ENCODE results near the gene CYREN. TPM values are rescaled to one million over a fixed set of nuclear protein-coding genes. Genes with fewer than 3 reads are reported as not detected.

Gene CYREN
- total and polyA plus RNA-seq, 9 of the 15 experiments (the other 6 are each of a cell fraction or from before 2014, with no cell fraction given) = 13.9 to 108 (median 88.8) TPM

- peak in 1 of 2 experiments; percentile 47; a peak in 2 of 4 replicates for TF ChIP-seq SIN3A (IDR thresholded peaks at IDR 0.05; ENCODE audit: borderline replicate concordance in 2 of 2, control insufficient read depth in 1 of 2, low read depth in 2 of 2, low read length in 2 of 2)
- TF ChIP-seq, protein P1, sequence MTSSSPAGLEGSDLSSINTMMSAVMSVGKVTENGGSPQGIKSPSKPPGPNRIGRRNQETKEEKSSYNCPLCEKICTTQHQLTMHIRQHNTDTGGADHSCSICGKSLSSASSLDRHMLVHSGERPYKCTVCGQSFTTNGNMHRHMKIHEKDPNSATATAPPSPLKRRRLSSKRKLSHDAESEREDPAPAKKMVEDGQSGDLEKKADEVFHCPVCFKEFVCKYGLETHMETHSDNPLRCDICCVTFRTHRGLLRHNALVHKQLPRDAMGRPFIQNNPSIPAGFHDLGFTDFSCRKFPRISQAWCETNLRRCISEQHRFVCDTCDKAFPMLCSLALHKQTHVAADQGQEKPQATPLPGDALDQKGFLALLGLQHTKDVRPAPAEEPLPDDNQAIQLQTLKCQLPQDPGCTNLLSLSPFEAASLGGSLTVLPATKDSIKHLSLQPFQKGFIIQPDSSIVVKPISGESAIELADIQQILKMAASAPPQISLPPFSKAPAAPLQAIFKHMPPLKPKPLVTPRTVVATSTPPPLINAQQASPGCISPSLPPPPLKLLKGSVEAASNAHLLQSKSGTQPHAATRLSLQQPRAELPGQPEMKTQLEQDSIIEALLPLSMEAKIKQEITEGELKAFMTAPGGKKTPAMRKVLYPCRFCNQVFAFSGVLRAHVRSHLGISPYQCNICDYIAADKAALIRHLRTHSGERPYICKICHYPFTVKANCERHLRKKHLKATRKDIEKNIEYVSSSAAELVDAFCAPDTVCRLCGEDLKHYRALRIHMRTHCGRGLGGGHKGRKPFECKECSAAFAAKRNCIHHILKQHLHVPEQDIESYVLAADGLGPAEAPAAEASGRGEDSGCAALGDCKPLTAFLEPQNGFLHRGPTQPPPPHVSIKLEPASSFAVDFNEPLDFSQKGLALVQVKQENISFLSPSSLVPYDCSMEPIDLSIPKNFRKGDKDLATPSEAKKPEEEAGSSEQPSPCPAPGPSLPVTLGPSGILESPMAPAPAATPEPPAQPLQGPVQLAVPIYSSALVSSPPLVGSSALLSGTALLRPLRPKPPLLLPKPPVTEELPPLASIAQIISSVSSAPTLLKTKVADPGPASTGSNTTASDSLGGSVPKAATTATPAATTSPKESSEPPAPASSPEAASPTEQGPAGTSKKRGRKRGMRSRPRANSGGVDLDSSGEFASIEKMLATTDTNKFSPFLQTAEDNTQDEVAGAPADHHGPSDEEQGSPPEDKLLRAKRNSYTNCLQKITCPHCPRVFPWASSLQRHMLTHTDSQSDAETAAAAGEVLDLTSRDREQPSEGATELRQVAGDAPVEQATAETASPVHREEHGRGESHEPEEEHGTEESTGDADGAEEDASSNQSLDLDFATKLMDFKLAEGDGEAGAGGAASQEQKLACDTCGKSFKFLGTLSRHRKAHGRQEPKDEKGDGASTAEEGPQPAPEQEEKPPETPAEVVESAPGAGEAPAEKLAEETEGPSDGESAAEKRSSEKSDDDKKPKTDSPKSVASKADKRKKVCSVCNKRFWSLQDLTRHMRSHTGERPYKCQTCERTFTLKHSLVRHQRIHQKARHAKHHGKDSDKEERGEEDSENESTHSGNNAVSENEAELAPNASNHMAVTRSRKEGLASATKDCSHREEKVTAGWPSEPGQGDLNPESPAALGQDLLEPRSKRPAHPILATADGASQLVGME (CRISPR knock-in tag; IDR thresholded peaks at IDR 0.05) = peak; percentile 57
- TF ChIP-seq ZNF184 (CRISPR knock-in tag; IDR thresholded peaks at IDR 0.05) = no peak
- TF ChIP-seq PHTF2 (CRISPR knock-in tag; IDR thresholded peaks at IDR 0.05) = no peak
- TF ChIP-seq, protein P2, sequence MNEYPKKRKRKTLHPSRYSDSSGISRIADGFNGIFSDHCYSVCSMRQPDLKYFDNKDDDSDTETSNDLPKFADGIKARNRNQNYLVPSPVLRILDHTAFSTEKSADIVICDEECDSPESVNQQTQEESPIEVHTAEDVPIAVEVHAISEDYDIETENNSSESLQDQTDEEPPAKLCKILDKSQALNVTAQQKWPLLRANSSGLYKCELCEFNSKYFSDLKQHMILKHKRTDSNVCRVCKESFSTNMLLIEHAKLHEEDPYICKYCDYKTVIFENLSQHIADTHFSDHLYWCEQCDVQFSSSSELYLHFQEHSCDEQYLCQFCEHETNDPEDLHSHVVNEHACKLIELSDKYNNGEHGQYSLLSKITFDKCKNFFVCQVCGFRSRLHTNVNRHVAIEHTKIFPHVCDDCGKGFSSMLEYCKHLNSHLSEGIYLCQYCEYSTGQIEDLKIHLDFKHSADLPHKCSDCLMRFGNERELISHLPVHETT (CRISPR knock-in tag; conservative IDR thresholded peaks at IDR 0.05 in 1 of 2, IDR thresholded peaks at IDR 0.05 in 1 of 2) = 0 out of 4 replicates have a peak, but pooled peaks of 1 of the 2 experiments have one; percentile 16
- 0 out of 2 replicates have a peak, but pooled peaks have one; percentile 17 for TF ChIP-seq TRIM28 (IDR thresholded peaks at IDR 0.05)
- peak; percentile 57 for TF ChIP-seq ZBTB33 (CRISPR knock-in tag; IDR thresholded peaks at IDR 0.05)
- peak; percentile 85; the same call in 1 of the 2 replicates for TF ChIP-seq ZNF740 (CRISPR knock-in tag; IDR thresholded peaks at IDR 0.05)
- TF ChIP-seq ZNF740 (tag; IDR thresholded peaks at IDR 0.05) = no peak
- TF ChIP-seq MAZ (CRISPR knock-in tag; conservative IDR thresholded peaks at IDR 0.05 in 1 of 2, IDR thresholded peaks at IDR 0.05 in 1 of 2) = peak; percentile 74 to 80
- TF ChIP-seq, protein P3, sequence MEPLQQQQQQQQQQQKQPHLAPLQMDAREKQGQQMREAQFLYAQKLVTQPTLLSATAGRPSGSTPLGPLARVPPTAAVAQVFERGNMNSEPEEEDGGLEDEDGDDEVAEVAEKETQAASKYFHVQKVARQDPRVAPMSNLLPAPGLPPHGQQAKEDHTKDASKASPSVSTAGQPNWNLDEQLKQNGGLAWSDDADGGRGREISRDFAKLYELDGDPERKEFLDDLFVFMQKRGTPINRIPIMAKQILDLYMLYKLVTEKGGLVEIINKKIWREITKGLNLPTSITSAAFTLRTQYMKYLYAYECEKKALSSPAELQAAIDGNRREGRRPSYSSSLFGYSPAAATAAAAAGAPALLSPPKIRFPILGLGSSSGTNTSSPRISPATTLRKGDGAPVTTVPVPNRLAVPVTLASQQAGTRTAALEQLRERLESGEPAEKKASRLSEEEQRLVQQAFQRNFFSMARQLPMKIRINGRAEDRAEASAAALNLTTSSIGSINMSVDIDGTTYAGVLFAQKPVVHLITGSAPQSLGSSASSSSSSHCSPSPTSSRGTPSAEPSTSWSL (CRISPR knock-in tag; IDR thresholded peaks at IDR 0.05; ENCODE audit: borderline replicate concordance) = peak; percentile 87; the same call in 1 of the 2 replicates
- no peak for TF ChIP-seq KHSRP (IDR thresholded peaks at IDR 0.05)
Observed at GRCh38 chr7:135211179-135211945, 40.9 kb upstream of the CYREN start, which contains the start of gene WDR91 (continued).
